HepG2 (cell line): Measurements from ENCODE around the gene OR1M1. TPM values are rescaled to one million over a fixed set of nuclear protein-coding genes. Genes with fewer than 3 reads are reported as not detected.

Experiments
- ATAC-seq: fragments of 200-7000 bp; cut with Tn5 transposase; 3 replicates; pipeline ENCODE4 v1.9.1; 2020; ENCODE audit warnings: mild to moderate bottlenecking, moderate library complexity
- BruUV-seq: library from RNA; stranded (reverse); fragments of 400-500 nt; replicated peaks from 2 replicates; lab custom pipeline; 2021; lab: Mats Ljungman, UMichigan
- CTCF ChIA-PET: fragments of 300-600 bp; formaldehyde crosslinking; extraction: SDS; loops from one replicate; lab custom pipeline; 2021; ENCODE audit warnings: low total read pairs, inconsistent platforms, low intra/inter-chr PET ratio; lab: Yijun Ruan, JAX
- POLR2A ChIA-PET: fragments of 350-600 bp; sonication (Branson Sonifier 250); formaldehyde crosslinking; loops from one replicate; lab custom pipeline; 2020; ENCODE audit warnings: antibody characterized with exemption, inconsistent platforms; lab: Yijun Ruan, JAX
- DNase-seq: peaks from one replicate; pipeline ENCODE4 v3.0.0-alpha.2; 2015; ENCODE audit warnings: low spot score
- FAIRE-seq: peaks from 3 replicates; lab custom pipeline; 2011; peaks lifted over from hg19 to GRCh38; lab: Jason Lieb, UNC
- H2AFZ ChIP-seq: one replicate; pipeline ENCODE4 v1.6.1; 2011; ENCODE audit warnings: low read length, inconsistent platforms
- H3K27ac ChIP-seq: fragments of 300-600 bp; 3 replicates; pipeline ENCODE4 v1.8.0; 2011; ENCODE audit warnings: mixed run types, mild to moderate bottlenecking, mixed read lengths, low read length, inconsistent platforms; ENCODE audit not compliant: insufficient read depth; ENCODE audit errors: extremely low read length
- H3K27me3 ChIP-seq, 2 experiments: fragments of 200-600 bp in 1 of 2; 2 replicates in 1 of 2; 3 replicates in 1 of 2; pipeline versions ENCODE4 v1.6.0 to v1.8.0; 2011; ENCODE audit warnings: low read length in 2 of 2, mild to moderate bottlenecking in 2 of 2, moderate library complexity in 2 of 2, inconsistent platforms in 1 of 2; ENCODE audit not compliant: insufficient read depth in 2 of 2, control insufficient read depth in 1 of 2
- H3K36me3 ChIP-seq, 2 experiments: fragments of 200-600 bp in 1 of 2; replicated peaks in 1 of 2; 2 replicates in 1 of 2; 3 replicates in 1 of 2; pipeline versions ENCODE4 v1.5.1 to v1.8.0; 2011; ENCODE audit warnings: low read length in 2 of 2, inconsistent platforms in 1 of 2; ENCODE audit not compliant: insufficient read depth in 2 of 2, control insufficient read depth in 1 of 2
- H3K4me1 ChIP-seq: 2 replicates; pipeline ENCODE4 v1.5.1; 2012; ENCODE audit warnings: low read length, inconsistent platforms; ENCODE audit not compliant: insufficient read depth
- H3K4me2 ChIP-seq: 2 replicates; pipeline ENCODE4 v1.6.0; 2011; ENCODE audit warnings: low read depth, low read length, inconsistent platforms
- H3K4me3 ChIP-seq, 3 experiments: fragments of 200-600 bp in 1 of 3; sonication (generic), shearing (Covaris generic) in 1 of 3; replicated peaks in 1 of 3; 2 replicates each; pipeline ENCODE4 v1.5.1; 2011 to 2016; ENCODE audit warnings: low read length in 3 of 3, inconsistent platforms in 2 of 3, low read depth in 2 of 3, mild to moderate bottlenecking in 2 of 3, control low read depth in 1 of 3, mixed read lengths in 1 of 3; ENCODE audit not compliant: insufficient read depth in 1 of 3
- H3K79me2 ChIP-seq: one replicate; pipeline ENCODE4 v1.6.1; 2011; ENCODE audit warnings: low read length, inconsistent platforms; ENCODE audit not compliant: insufficient read depth
- H3K9ac ChIP-seq: 2 replicates; pipeline ENCODE4 v1.6.0; 2011; ENCODE audit warnings: mild to moderate bottlenecking, low read depth, low read length, inconsistent platforms; ENCODE audit not compliant: insufficient read depth
- H3K9me3 ChIP-seq: 2 replicates; pipeline ENCODE4 v1.5.1; 2012; ENCODE audit warnings: mild to moderate bottlenecking, low read length
- H4K20me1 ChIP-seq: 2 replicates; pipeline ENCODE4 v1.6.0; 2011; ENCODE audit warnings: inconsistent platforms, mild to moderate bottlenecking, low read length, moderate library complexity; ENCODE audit not compliant: insufficient read depth
- ARNTL ChIP-seq: sonication (generic); formaldehyde crosslinking; IDR thresholded peaks from 2 replicates; pipeline ENCODE4 v1.4.0; 2020; ENCODE audit warnings: mild to moderate bottlenecking, missing genetic modification reagents
- FOSL1 ChIP-seq: sonication (generic); formaldehyde crosslinking; IDR thresholded peaks from 2 replicates; pipeline ENCODE4 v1.9.0; 2021; ENCODE audit warnings: missing genetic modification reagents, borderline replicate concordance
- FOXO4 ChIP-seq: sonication (generic); formaldehyde crosslinking; conservative IDR thresholded peaks from 2 replicates; pipeline ENCODE4 v1.8.1; 2023; ENCODE audit warnings: missing genetic modification reagents
- HNRNPH1 ChIP-seq: fragments of 200-400 bp; formaldehyde crosslinking; optimal IDR thresholded peaks from 2 replicates; pipeline ENCODE3; 2017; ENCODE audit warnings: mild to moderate bottlenecking, low read depth, low read length
- IRF1 ChIP-seq: sonication (generic); formaldehyde crosslinking; IDR thresholded peaks from 2 replicates; pipeline ENCODE4 v1.4.0; 2020; ENCODE audit warnings: low read depth, mild to moderate bottlenecking, missing genetic modification reagents
- KDM5B ChIP-seq: sonication (generic); formaldehyde crosslinking; IDR thresholded peaks from 2 replicates; pipeline ENCODE4 v1.4.0; 2020; ENCODE audit warnings: missing genetic modification reagents, mild to moderate bottlenecking, borderline replicate concordance
- KLF15 ChIP-seq: sonication (generic); formaldehyde crosslinking; IDR thresholded peaks from 2 replicates; pipeline ENCODE4 v1.8.1; 2023; ENCODE audit warnings: borderline replicate concordance, mild to moderate bottlenecking, inconsistent platforms, missing genetic modification reagents, mixed read lengths
- MXI1 ChIP-seq: IDR thresholded peaks from 3 replicates; pipeline ENCODE4 v1.6.1; 2012; ENCODE audit warnings: low read depth, low read length, inconsistent platforms, borderline replicate concordance
- NFE2 ChIP-seq: sonication (generic); formaldehyde crosslinking; IDR thresholded peaks from 2 replicates; pipeline ENCODE4 v1.4.0; 2020; ENCODE audit warnings: missing genetic modification reagents
- NR2C2 ChIP-seq: sonication (generic); formaldehyde crosslinking; IDR thresholded peaks from 2 replicates; pipeline ENCODE4 v1.4.0; 2020; ENCODE audit warnings: missing genetic modification reagents, mild to moderate bottlenecking, moderate library complexity, borderline replicate concordance
- TCF7L2 ChIP-seq: IDR thresholded peaks from 2 replicates; pipeline ENCODE4 v1.6.1; 2011; ENCODE audit warnings: mild to moderate bottlenecking, low read depth, low read length, moderate library complexity
- TEAD2 ChIP-seq: sonication (generic); formaldehyde crosslinking; IDR thresholded peaks from 2 replicates; pipeline ENCODE4 v1.9.0; 2021; ENCODE audit warnings: missing genetic modification reagents
- ZNF280D ChIP-seq: sonication (generic); formaldehyde crosslinking; IDR thresholded peaks from 2 replicates; pipeline ENCODE4 v1.5.1; 2020; ENCODE audit warnings: mild to moderate bottlenecking, missing genetic modification reagents
- ZNF343 ChIP-seq: sonication (generic); formaldehyde crosslinking; IDR thresholded peaks from 2 replicates; pipeline ENCODE4 v1.4.0; 2020; ENCODE audit warnings: mild to moderate bottlenecking, missing genetic modification reagents
- ZNF557 ChIP-seq: sonication (generic); formaldehyde crosslinking; IDR thresholded peaks from 2 replicates; pipeline ENCODE4 v1.4.0; 2020; ENCODE audit warnings: missing genetic modification reagents
- ZNF572 ChIP-seq: sonication (generic); formaldehyde crosslinking; IDR thresholded peaks from 2 replicates; pipeline ENCODE4 v1.5.1; 2020; ENCODE audit warnings: mild to moderate bottlenecking, missing genetic modification reagents
- ZNF605 ChIP-seq: sonication (generic); formaldehyde crosslinking; IDR thresholded peaks from 2 replicates; pipeline ENCODE4 v1.8.0; 2022; ENCODE audit warnings: mild to moderate bottlenecking, missing genetic modification reagents
- ZNF720 ChIP-seq: sonication (generic); formaldehyde crosslinking; IDR thresholded peaks from 2 replicates; pipeline ENCODE4 v1.4.0; 2020; ENCODE audit warnings: missing genetic modification reagents
- ZNF75D ChIP-seq: sonication (generic); formaldehyde crosslinking; IDR thresholded peaks from 2 replicates; pipeline ENCODE4 v1.8.1; 2023; ENCODE audit warnings: missing genetic modification reagents, mild to moderate bottlenecking, borderline replicate concordance
- WGBS: methylation state at CpG from one replicate; pipeline ENCODE4 v1.1.6; 2017; ENCODE audit warnings: low lambda C conversion rate; 5-methylcytosine and 5-hydroxymethylcytosine counted together
- in situ Hi-C: cut with HindIII; loops from 2 replicates; pipeline ENCODE4 v1.10.0; 2017; ENCODE audit warnings: low pct_unique_long_range_greater_than_20kb; ENCODE audit not compliant: extremely low pct_ligation_motif_present
- intact Hi-C: fragments of 100-400 bp; cut with micrococcal nuclease; formaldehyde crosslinking; loops from one replicate; pipeline ENCODE4 v1.10.0; 2022; ENCODE audit not compliant: unreplicated experiment
- polyA plus RNA-seq, 8 experiments: library from polyadenylated mRNA; depleted of rRNA in 3 of 8; stranded (reverse) in 7 of 8; unstranded in 1 of 8; fragments of >200 nt; fragmentation: Illumina TruSeq in 4 of 8; extraction: Trizol in 4 of 8; gene quantifications; 2 replicates each; pipeline versions ENCODE4 v1.2.1 to v1.2.3, GENCODE V29; 2011 to 2016; ENCODE audit warnings: low read depth in 4 of 8, missing spikeins in 1 of 8, mixed read lengths in 1 of 8; ENCODE audit not compliant: insufficient read depth in 1 of 8
- total RNA-seq, 5 experiments: library from RNA; depleted of rRNA; stranded (reverse); fragments of >200 nt; fragmentation: Illumina TruSeq; extraction: Trizol; gene quantifications; 2 replicates each; pipeline ENCODE4 v1.2.3, GENCODE V29; 2016; ENCODE audit warnings: low read depth in 1 of 5

The OR1M1 gene
- total and polyA plus RNA-seq, 2 of the 13 experiments (the other 11 are each of a cell fraction or from before 2014, with no cell fraction given): not detected

DNA sequence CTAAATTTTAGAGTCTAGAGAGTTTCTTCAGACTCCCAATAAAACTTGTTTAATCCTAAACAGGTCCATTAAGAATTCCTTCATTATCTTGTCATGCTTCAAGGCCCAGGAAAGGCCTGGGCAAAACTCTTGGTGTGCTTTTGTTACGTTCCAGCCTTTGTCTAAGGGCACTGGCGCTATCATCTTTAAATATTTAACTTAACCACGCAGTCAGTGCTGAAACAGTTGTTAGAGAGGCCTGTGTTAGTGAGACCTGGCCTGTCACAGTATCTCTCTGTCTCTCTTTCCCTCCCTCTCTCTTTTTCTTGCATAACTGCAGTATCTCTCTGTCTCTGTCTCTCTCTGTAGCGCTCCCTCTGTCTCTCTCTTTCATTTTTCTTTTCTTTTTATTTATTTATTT, 8.2 kb upstream of the OR1M1 start (continued):
- no peak for TF ChIP-seq TCF7L2
- TF ChIP-seq ZNF343 (CRISPR knock-in tag): no peak
- TF ChIP-seq IRF1 (CRISPR knock-in tag): no peak
- TF ChIP-seq ZNF720: no peak
- no peak for TF ChIP-seq TEAD2 (CRISPR knock-in tag)
- TF ChIP-seq, all 625 proteins: peak for 0

- no peak within 1 kb of the TSS for H3K9ac ChIP-seq
- in situ Hi-C loops: no loop called here
- no peak within 1 kb of the TSS for H3K27ac ChIP-seq
- DNase-seq (no peak), FAIRE-seq (no peak), ATAC-seq (no peak)
- H2AFZ ChIP-seq: no peak within 1 kb of the TSS
- intact Hi-C loops: no loop called here
- H3K4me2 ChIP-seq: no peak within 1 kb of the TSS
- ChIA-PET CTCF (no interaction called here), POLR2A (no interaction called here)
- peaks cover 14% of the 10 kb centered on the region for H3K4me1 ChIP-seq
- H4K20me1 ChIP-seq: no peaks in the 10 kb centered on the region
- no peaks in the 10 kb centered on the region for H3K9me3 ChIP-seq
- H3K27me3 ChIP-seq: no peaks in the 10 kb centered on the region
- H3K36me3 ChIP-seq: no peaks in the 10 kb centered on the region
- no TSS peak for BruUV-seq
- 13% methylated on average over 7 of the region's 8 CpGs for WGBS
- no peaks in the 10 kb centered on the region for H3K79me2 ChIP-seq
- H3K4me3 ChIP-seq: no peak within 1 kb of the TSS
- TF ChIP-seq ZNF75D: no peak
- TF ChIP-seq KDM5B (CRISPR knock-in tag): no peak
- TF ChIP-seq ZNF572 (CRISPR knock-in tag): no peak
- TF ChIP-seq ARNTL (CRISPR knock-in tag): no peak
- TF ChIP-seq KLF15 (CRISPR knock-in tag): no peak
- TF ChIP-seq NR2C2 (CRISPR knock-in tag): no peak
- no peak for TF ChIP-seq ZNF280D
- TF ChIP-seq ZNF557 (CRISPR knock-in tag): no peak
- no peak for TF ChIP-seq FOXO4
- TF ChIP-seq NFE2 (CRISPR knock-in tag): no peak
- no peak for TF ChIP-seq HNRNPH1
- TF ChIP-seq ZNF605: no peak
- TF ChIP-seq FOSL1: no peak
- no peak for TF ChIP-seq MXI1
These were observed 20.5 kb downstream of the OR1M1 start, which contains the start of gene OR7G2 for GRCh38 chr19:9107375-9107774. OR7G2 (minus strand) TSS chr19:9107475; CDS start chr19:9103243, 4,232 bp downstream.
